CD4-positive, alpha-beta T cell (primary cell): ENCODE results near the gene TRIM37. TPM values are rescaled to one million over a fixed set of nuclear protein-coding genes. Genes with fewer than 3 reads are reported as not detected.

Experiments used
- ATAC-seq: fragments of 200-7000 bp; cut with Tn5 transposase; one replicate; pipeline ENCODE4 v1.10.0; 2022; ENCODE audit warnings: mild to moderate bottlenecking; ENCODE audit not compliant: poor library complexity
- CTCF ChIA-PET: fragments of 350-600 bp; sonication (Branson Sonifier 250); formaldehyde crosslinking; loops from one replicate; lab custom pipeline; 2021; ENCODE audit warnings: antibody characterized with exemption, inconsistent platforms; lab: Charles Lee
- POLR2A ChIA-PET: fragments of 350-600 bp; sonication (Branson Sonifier 250); formaldehyde crosslinking; loops from one replicate; lab custom pipeline; 2021; ENCODE audit warnings: antibody characterized with exemption, inconsistent platforms; lab: Charles Lee
- DNase-seq, 14 experiments: peaks; one replicate each; pipeline ENCODE4 v3.0.0-alpha.2; 2013 to 2020; ENCODE audit warnings: mixed read lengths in 2 of 14
- H3K27ac ChIP-seq, 2 donors: one replicate each; pipeline versions ENCODE4 v1.5.1 to v1.7.0; 2013; ENCODE audit warnings: low read length in 2 of 2, low read depth in 1 of 2, mild to moderate bottlenecking in 1 of 2
- H3K27me3 ChIP-seq, 2 experiments: 1 replicate in 1 of 2; 2 replicates in 1 of 2; pipeline versions ENCODE4 v1.6.1 to v1.7.0; 2013; ENCODE audit warnings: low read length in 2 of 2, control low read depth in 1 of 2, mild to moderate bottlenecking in 1 of 2, moderate library complexity in 1 of 2; ENCODE audit not compliant: insufficient read depth in 2 of 2, control insufficient read depth in 1 of 2
- H3K36me3 ChIP-seq: one replicate; pipeline ENCODE4 v1.6.1; 2013; ENCODE audit warnings: low read length, control low read depth; ENCODE audit not compliant: insufficient read depth
- H3K4me1 ChIP-seq: one replicate; pipeline ENCODE4 v1.6.1; 2013; ENCODE audit warnings: low read length, control low read depth; ENCODE audit not compliant: insufficient read depth
- H3K4me3 ChIP-seq: one replicate; pipeline ENCODE4 v1.5.1; 2013; ENCODE audit warnings: mild to moderate bottlenecking, low read length, moderate library complexity
- H3K9me3 ChIP-seq, 2 experiments: 1 replicate in 1 of 2; 2 replicates in 1 of 2; pipeline versions ENCODE4 v1.6.1 to v1.7.0; 2013; ENCODE audit warnings: low read length in 2 of 2, mild to moderate bottlenecking in 2 of 2, control low read depth in 1 of 2, moderate library complexity in 1 of 2; ENCODE audit not compliant: control insufficient read depth in 1 of 2, insufficient read depth in 1 of 2
- H3K27ac Mint-ChIP-seq: one replicate; pipeline ENCODE4 v1.8.0; 2020; ENCODE audit warnings: mixed read lengths
- H3K27me3 Mint-ChIP-seq: one replicate; pipeline ENCODE4 v1.8.0; 2021; ENCODE audit warnings: mixed read lengths
- H3K36me3 Mint-ChIP-seq: one replicate; pipeline ENCODE4 v1.8.0; 2021; ENCODE audit warnings: low read depth, mixed read lengths
- H3K4me1 Mint-ChIP-seq: one replicate; pipeline ENCODE4 v1.8.0; 2021; ENCODE audit warnings: low read depth, mixed read lengths
- H3K4me3 Mint-ChIP-seq: one replicate; pipeline ENCODE4 v1.8.0; 2020; ENCODE audit warnings: mild to moderate bottlenecking, mixed read lengths
- H3K9me3 Mint-ChIP-seq: one replicate; pipeline ENCODE4 v1.8.0; 2020; ENCODE audit warnings: mixed read lengths
- intact Hi-C, 2 experiments: fragments of 100-400 bp; cut with DNase I in 1 of 2; cut with micrococcal nuclease in 1 of 2; formaldehyde crosslinking; loops; one replicate each; pipeline versions ENCODE4 v1.15.1 to v1.9.0; 2023 to 2025; cut with DNase I, micrococcal nuclease
- total RNA-seq, 174 experiments: library from RNA in 2 of 174; stranded (reverse) in 2 of 174; gene quantifications; one replicate each; pipeline ENCODE4 v1.2.3 and lab custom pipeline; 2021 to 2026
- TF ChIP-seq, protein P1 (sequence below): fragments of 200-600 bp; IDR thresholded peaks from one replicate; pipeline ENCODE4 v1.8.0; 2022; ENCODE audit warnings: antibody characterized with exemption, mild to moderate bottlenecking

Gene TRIM37
- total RNA-seq, 2 experiments from 2014 or later = 16.8 to 18.0 TPM

GRCh38 chr17:59074494-59074893, 32.2 kb downstream of the TRIM37 start:
- ChIA-PET CTCF (no interaction called here), POLR2A (no interaction called here)
- no peaks in the 10 kb centered on the region for H3K9me3 ChIP-seq
- Mint-ChIP-seq H3K27ac (no peak overlapping the region), H3K27me3 (no peaks in the 10 kb centered on the region), H3K36me3 (peaks cover 79% of the 10 kb centered on the region), H3K4me1 (no peaks in the 10 kb centered on the region), H3K9me3 (no peaks in the 10 kb centered on the region), H3K4me3 (no peak overlapping the region)
- DNase-seq = no peak
- no peak for ATAC-seq
- H3K4me1 ChIP-seq = no peaks in the 10 kb centered on the region
- H3K27me3 ChIP-seq = no peaks in the 10 kb centered on the region
- H3K36me3 ChIP-seq = peaks cover 63% of the 10 kb centered on the region
- TF ChIP-seq, protein P1, sequence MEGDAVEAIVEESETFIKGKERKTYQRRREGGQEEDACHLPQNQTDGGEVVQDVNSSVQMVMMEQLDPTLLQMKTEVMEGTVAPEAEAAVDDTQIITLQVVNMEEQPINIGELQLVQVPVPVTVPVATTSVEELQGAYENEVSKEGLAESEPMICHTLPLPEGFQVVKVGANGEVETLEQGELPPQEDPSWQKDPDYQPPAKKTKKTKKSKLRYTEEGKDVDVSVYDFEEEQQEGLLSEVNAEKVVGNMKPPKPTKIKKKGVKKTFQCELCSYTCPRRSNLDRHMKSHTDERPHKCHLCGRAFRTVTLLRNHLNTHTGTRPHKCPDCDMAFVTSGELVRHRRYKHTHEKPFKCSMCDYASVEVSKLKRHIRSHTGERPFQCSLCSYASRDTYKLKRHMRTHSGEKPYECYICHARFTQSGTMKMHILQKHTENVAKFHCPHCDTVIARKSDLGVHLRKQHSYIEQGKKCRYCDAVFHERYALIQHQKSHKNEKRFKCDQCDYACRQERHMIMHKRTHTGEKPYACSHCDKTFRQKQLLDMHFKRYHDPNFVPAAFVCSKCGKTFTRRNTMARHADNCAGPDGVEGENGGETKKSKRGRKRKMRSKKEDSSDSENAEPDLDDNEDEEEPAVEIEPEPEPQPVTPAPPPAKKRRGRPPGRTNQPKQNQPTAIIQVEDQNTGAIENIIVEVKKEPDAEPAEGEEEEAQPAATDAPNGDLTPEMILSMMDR = no peak
- H3K27ac ChIP-seq = no peak overlapping the region
- H3K4me3 ChIP-seq = no peak overlapping the region
- intact Hi-C loops = no loop called here

- H3K27me3 Mint-ChIP-seq = no peaks in the 10 kb centered on the region
- no peak overlapping the region for H3K4me3 Mint-ChIP-seq
- H3K36me3 Mint-ChIP-seq = peaks cover 78% of the 10 kb centered on the region
- CTCF ChIA-PET = no interaction called here
- Histone ChIP-seq H3K9me3 (no peaks in the 10 kb centered on the region), H3K4me1 (no peaks in the 10 kb centered on the region), H3K27ac (no peak overlapping the region), H3K4me3 (no peak overlapping the region), H3K27me3 (no peaks in the 10 kb centered on the region), H3K36me3 (peaks cover 60% of the 10 kb centered on the region)
- POLR2A ChIA-PET = no interaction called here
- no peaks in the 10 kb centered on the region for H3K4me1 Mint-ChIP-seq
- no peaks in the 10 kb centered on the region for H3K9me3 Mint-ChIP-seq
- DNase-seq (no peak), ATAC-seq (no peak)
- H3K27ac Mint-ChIP-seq = no peak overlapping the region
- TF ChIP-seq, protein P1 = no peak
- intact Hi-C loops = no loop called here
These were observed 32.7 kb downstream of the TRIM37 start for GRCh38 chr17:59073972-59074371.

DNA sequence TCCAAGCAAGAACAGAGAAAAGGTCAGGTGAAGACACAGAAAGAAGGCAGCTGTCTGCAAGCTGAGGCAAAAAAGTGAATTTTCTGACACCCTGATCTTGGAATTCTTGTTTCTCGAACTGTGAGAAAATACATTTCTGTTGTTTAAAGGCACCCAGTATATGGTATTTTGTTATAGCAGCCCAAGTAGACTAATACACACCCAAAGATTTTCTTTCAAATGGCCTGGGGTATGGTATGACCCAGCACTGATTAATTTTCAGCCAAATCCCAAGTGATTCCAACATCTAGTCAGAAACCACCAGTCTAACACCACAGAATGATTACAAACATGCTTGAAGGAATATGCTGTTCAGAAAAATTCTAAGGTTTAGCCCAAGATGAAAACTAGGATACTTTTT, 36.8 kb downstream of the TRIM37 start:
- TF ChIP-seq, protein P1 = no peak
- no peak overlapping the region for H3K4me3 ChIP-seq
- no peaks in the 10 kb centered on the region for H3K9me3 Mint-ChIP-seq
- H3K4me1 Mint-ChIP-seq = no peaks in the 10 kb centered on the region
- H3K27ac ChIP-seq = no peak overlapping the region
- ChIA-PET POLR2A (no interaction called here), CTCF (no interaction called here)
- H3K27me3 ChIP-seq = no peaks in the 10 kb centered on the region
- H3K36me3 ChIP-seq = peaks cover 55% of the 10 kb centered on the region
- H3K4me1 ChIP-seq = no peaks in the 10 kb centered on the region
- no peak overlapping the region for H3K4me3 Mint-ChIP-seq
- DNase-seq (no peak), ATAC-seq (no peak)
- no peak overlapping the region for H3K27ac Mint-ChIP-seq
- H3K9me3 ChIP-seq = no peaks in the 10 kb centered on the region
- intact Hi-C loops = no loop called here
- H3K36me3 Mint-ChIP-seq = peaks cover 87% of the 10 kb centered on the region
- H3K27me3 Mint-ChIP-seq = no peaks in the 10 kb centered on the region
